COR-L47 (cell line): ENCODE data around the gene CNGB1.
"Not testable (repeated sequence)": the region's sequence is repeated elsewhere in the genome, so short reads cannot be mapped to it uniquely, and the experiment has no call there.

ENCODE experiments used
- DNase-seq: peaks from one replicate; lab custom pipeline; 2025; lab: John Stamatoyannopoulos, UW

The CNGB1 gene

GRCh38 chr16:57884655-57885133, 86.2 kb downstream of the CNGB1 start:
- DNase-seq: no peak

- DNase-seq: no peak
These were observed 86.8 kb downstream of the CNGB1 start for GRCh38 chr16:57883953-57884654.

GRCh38 chr16:57883480-57883879, 87.4 kb downstream of the CNGB1 start:
- DNase-seq: no peak

- DNase-seq: no peak
These were observed 88.1 kb downstream of the CNGB1 start for GRCh38 chr16:57882792-57883191.

GRCh38 chr16:57882206-57882605, 88.7 kb downstream of the CNGB1 start:
- no peak for DNase-seq

- DNase-seq: no peak
These were observed 92.3 kb downstream of the CNGB1 start for GRCh38 chr16:57878586-57878985.

GRCh38 chr16:57876210-57876609, 94.7 kb downstream of the CNGB1 start:
- DNase-seq: no peak

- no peak for DNase-seq
These were observed 95.6 kb downstream of the CNGB1 start for GRCh38 chr16:57875347-57875746.

- DNase-seq: peak; percentile 16
These were observed 97.7 kb downstream of the CNGB1 start for GRCh38 chr16:57873218-57873617.

GRCh38 chr16:57872764-57873163, 98.2 kb downstream of the CNGB1 start:
- DNase-seq: not testable (repeated sequence)

GRCh38 chr16:57871456-57871855, 99.5 kb downstream of the CNGB1 start:
- no peak for DNase-seq

GRCh38 chr16:57870753-57871454, 100.0 kb downstream of the CNGB1 start:
- no peak for DNase-seq

- DNase-seq: no peak
These were observed 101.9 kb downstream of the CNGB1 start for GRCh38 chr16:57868913-57869520.

- DNase-seq: no peak
These were observed 103.8 kb downstream of the CNGB1 start for GRCh38 chr16:57867000-57867561.

GRCh38 chr16:57866529-57866918, 104.4 kb downstream of the CNGB1 start:
- DNase-seq: no peak

- DNase-seq: no peak
These were observed 105.0 kb downstream of the CNGB1 start for GRCh38 chr16:57865746-57866528.

- DNase-seq: peak; percentile 46
These were observed 107.3 kb downstream of the CNGB1 start for GRCh38 chr16:57863434-57864160.

- no peak for DNase-seq
These were observed 108.1 kb downstream of the CNGB1 start for GRCh38 chr16:57862698-57863433.

- peak; percentile 34 for DNase-seq
These were observed 111.6 kb downstream of the CNGB1 start for GRCh38 chr16:57859331-57859730.

GRCh38 chr16:57858635-57859034, 112.3 kb downstream of the CNGB1 start:
- DNase-seq: no peak

GRCh38 chr16:57857991-57858390, 112.9 kb downstream of the CNGB1 start:
- DNase-seq: not testable (repeated sequence)
